Trophoblast cell (in vitro differentiated cells and primary cell): Measurements from ENCODE around the gene H6PD.

Source experiments
- DNase-seq, 2 donors: peaks; one replicate each; pipeline ENCODE4 v3.0.0-alpha.2; 2016
- H2AFZ ChIP-seq: 2 replicates; pipeline ENCODE4 v1.6.1; 2013; ENCODE audit warnings: low read length, moderate library complexity, mild to moderate bottlenecking; ENCODE audit not compliant: insufficient read depth, poor library complexity
- H2AK5ac ChIP-seq: 2 replicates; pipeline ENCODE4 v1.6.1; 2013; ENCODE audit warnings: mild to moderate bottlenecking, low read length
- H2BK120ac ChIP-seq: 2 replicates; pipeline ENCODE4 v1.6.1; 2013; ENCODE audit warnings: low read length, mild to moderate bottlenecking, moderate library complexity; ENCODE audit not compliant: insufficient read depth, poor library complexity
- H2BK12ac ChIP-seq: 2 replicates; pipeline ENCODE4 v1.6.1; 2013; ENCODE audit warnings: mild to moderate bottlenecking, low read length, moderate library complexity
- H2BK5ac ChIP-seq: 2 replicates; pipeline ENCODE4 v1.6.1; 2013; ENCODE audit warnings: low read length, low read depth, moderate library complexity, mild to moderate bottlenecking; ENCODE audit not compliant: poor library complexity
- H3K14ac ChIP-seq: 2 replicates; pipeline ENCODE4 v1.6.1; 2013; ENCODE audit warnings: mild to moderate bottlenecking, low read length
- H3K18ac ChIP-seq: 2 replicates; pipeline ENCODE4 v1.6.1; 2013; ENCODE audit warnings: mild to moderate bottlenecking, low read length
- H3K23ac ChIP-seq: 2 replicates; pipeline ENCODE4 v1.6.1; 2013; ENCODE audit warnings: low read length
- H3K27ac ChIP-seq: 2 replicates; pipeline ENCODE4 v1.5.1; 2013; ENCODE audit warnings: low read depth, mild to moderate bottlenecking, inconsistent platforms, low read length, moderate library complexity
- H3K27me3 ChIP-seq: 2 replicates; pipeline ENCODE4 v1.6.1; 2013; ENCODE audit warnings: inconsistent platforms, mild to moderate bottlenecking, low read length, moderate library complexity; ENCODE audit not compliant: insufficient read depth
- H3K36me3 ChIP-seq, 2 experiments: 1 replicate in 1 of 2; 2 replicates in 1 of 2; pipeline ENCODE4 v1.6.1; 2013; ENCODE audit warnings: low read length in 2 of 2, mild to moderate bottlenecking in 2 of 2, moderate library complexity in 1 of 2; ENCODE audit not compliant: insufficient read depth in 2 of 2, control insufficient read depth in 1 of 2
- H3K4ac ChIP-seq: 2 replicates; pipeline ENCODE4 v1.6.1; 2013; ENCODE audit warnings: low read depth, mild to moderate bottlenecking, low read length, moderate library complexity
- H3K4me1 ChIP-seq, 2 experiments: 1 replicate in 1 of 2; 2 replicates in 1 of 2; pipeline ENCODE4 v1.6.1; 2013; ENCODE audit warnings: low read length in 2 of 2, mild to moderate bottlenecking in 2 of 2, moderate library complexity in 1 of 2; ENCODE audit not compliant: insufficient read depth in 2 of 2, control insufficient read depth in 1 of 2
- H3K4me2 ChIP-seq: 2 replicates; pipeline ENCODE4 v1.6.1; 2013; ENCODE audit warnings: inconsistent platforms, mild to moderate bottlenecking, low read length, moderate library complexity
- H3K4me3 ChIP-seq: 2 replicates; pipeline ENCODE4 v1.5.1; 2013; ENCODE audit warnings: mild to moderate bottlenecking, low read depth, low read length, inconsistent platforms
- H3K79me1 ChIP-seq: one replicate; pipeline ENCODE4 v1.6.1; 2013; ENCODE audit warnings: low read length
- H3K79me2 ChIP-seq: 2 replicates; pipeline ENCODE4 v1.6.1; 2013; ENCODE audit warnings: low read length, mild to moderate bottlenecking; ENCODE audit not compliant: control insufficient read depth, insufficient read depth, poor library complexity
- H3K9ac ChIP-seq: 2 replicates; pipeline ENCODE4 v1.6.1; 2013; ENCODE audit warnings: mild to moderate bottlenecking, low read length
- H3K9me3 ChIP-seq: 2 replicates; pipeline ENCODE4 v1.6.1; 2013; ENCODE audit warnings: low read depth, mild to moderate bottlenecking, control low read depth, inconsistent platforms, low read length; ENCODE audit not compliant: insufficient read depth
- H4K12ac ChIP-seq: 2 replicates; pipeline ENCODE4 v1.6.1; 2013; ENCODE audit warnings: low read depth, mild to moderate bottlenecking, low read length, moderate library complexity
- H4K8ac ChIP-seq: 2 replicates; pipeline ENCODE4 v1.6.1; 2013; ENCODE audit warnings: low read depth, mild to moderate bottlenecking, low read length, moderate library complexity
- H4K91ac ChIP-seq: one replicate; pipeline ENCODE4 v1.6.1; 2013; ENCODE audit warnings: low read depth, mild to moderate bottlenecking, low read length, moderate library complexity
- WGBS: extraction: QIAGEN DNeasy Blood & Tissue Kit; methylation state at CpG from one replicate; pipeline ENCODE4 v1.1.7; 2013; ENCODE audit warnings: missing lambda C conversion rate; ENCODE audit not compliant: insufficient read length, insufficient coverage; ENCODE audit errors: extremely low coverage; 5-methylcytosine and 5-hydroxymethylcytosine counted together

Gene H6PD

DNA sequence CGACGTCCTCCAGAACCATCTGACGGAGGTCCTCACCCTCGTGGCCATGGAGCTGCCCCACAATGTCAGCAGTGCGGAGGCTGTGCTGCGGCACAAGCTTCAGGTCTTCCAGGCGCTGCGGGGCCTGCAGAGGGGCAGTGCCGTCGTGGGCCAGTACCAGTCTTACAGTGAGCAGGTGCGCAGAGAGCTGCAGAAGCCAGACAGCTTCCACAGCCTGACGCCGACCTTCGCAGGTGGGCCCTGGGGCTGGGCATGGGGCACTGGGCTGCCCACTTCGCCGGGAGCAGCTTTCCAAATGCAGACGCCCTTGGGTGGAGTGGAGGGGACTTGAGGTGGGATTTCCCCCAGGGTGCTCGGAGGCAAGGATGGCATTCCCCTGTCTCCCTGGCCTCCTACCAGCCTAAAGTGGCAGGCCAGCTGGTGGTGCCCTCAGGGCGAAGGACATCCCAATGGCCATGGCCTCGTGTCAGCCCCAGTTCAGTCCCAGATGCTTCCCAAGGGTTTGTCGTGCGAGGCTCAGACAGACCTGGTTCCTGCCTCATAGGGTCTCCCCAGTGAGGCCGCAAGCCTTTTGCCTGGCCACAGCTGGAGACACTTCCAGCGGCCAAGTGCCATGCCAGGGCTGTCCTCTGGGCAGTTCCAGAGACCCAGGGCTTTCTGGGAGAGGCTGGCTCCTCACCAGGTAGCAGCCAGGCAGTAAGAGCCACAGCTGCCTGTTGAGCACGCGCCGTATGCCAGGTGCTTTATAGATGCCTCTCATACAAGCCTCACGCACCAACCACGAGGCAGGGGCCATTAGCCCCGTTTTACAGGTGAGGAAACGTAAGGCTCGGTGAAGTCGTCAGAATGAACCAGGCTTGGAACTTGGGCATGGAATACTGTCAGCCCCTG, 27.8 kb downstream of the H6PD start:
- Histone ChIP-seq H3K18ac (no peak overlapping the region), H2AFZ (no peak overlapping the region), H4K12ac (no peak overlapping the region), H3K4ac (no peak overlapping the region), H3K27ac (no peak overlapping the region), H2BK12ac (no peak overlapping the region), H3K9me3 (peaks cover 2% of the 10 kb centered on the region), H4K8ac (no peak overlapping the region), H4K91ac (no peak overlapping the region), H3K4me3 (no peak overlapping the region), H3K79me2 (no peaks in the 10 kb centered on the region), H3K4me1 (peaks cover 0 to 2% of the 10 kb centered on the region in 2 experiments), H3K36me3 (peaks cover 6 to 16% of the 10 kb centered on the region in 2 experiments), H3K27me3 (no peaks in the 10 kb centered on the region), H2BK5ac (no peak overlapping the region), H2AK5ac (no peak overlapping the region), H3K14ac (no peak overlapping the region), H3K4me2 (no peak overlapping the region), H3K23ac (no peak overlapping the region), H3K9ac (no peak overlapping the region), H3K79me1 (no peaks in the 10 kb centered on the region), H2BK120ac (no peak overlapping the region)
- DNase-seq, result no peak
- no CpG with 5 or more reads among the region's 33 CpGs for WGBS

DNA sequence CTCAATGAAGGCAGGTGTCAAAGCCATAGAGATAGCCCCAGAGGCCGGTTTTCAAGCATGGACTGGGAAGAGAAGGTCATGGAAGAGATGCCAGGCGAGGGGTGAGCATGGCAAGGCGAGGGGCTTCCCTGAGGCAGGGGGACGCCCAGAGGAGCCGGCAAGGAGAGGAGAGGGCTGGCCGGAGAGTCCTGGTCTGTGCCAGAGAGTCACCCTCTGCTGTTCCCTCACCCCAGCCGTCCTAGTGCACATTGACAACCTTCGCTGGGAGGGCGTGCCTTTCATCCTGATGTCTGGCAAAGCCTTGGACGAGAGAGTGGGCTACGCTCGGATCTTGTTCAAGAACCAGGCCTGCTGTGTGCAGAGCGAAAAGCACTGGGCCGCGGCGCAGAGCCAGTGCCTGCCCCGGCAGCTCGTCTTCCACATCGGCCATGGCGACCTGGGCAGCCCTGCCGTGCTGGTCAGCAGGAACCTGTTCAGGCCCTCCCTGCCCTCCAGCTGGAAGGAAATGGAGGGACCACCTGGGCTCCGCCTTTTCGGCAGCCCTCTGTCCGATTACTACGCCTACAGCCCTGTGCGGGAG, 28.8 kb downstream of the H6PD start:
- no peak overlapping the region for H3K9ac ChIP-seq
- no peaks in the 10 kb centered on the region for H3K27me3 ChIP-seq
- no peak overlapping the region for H2BK120ac ChIP-seq
- H3K9me3 ChIP-seq, result peaks cover 2% of the 10 kb centered on the region
- no peak for DNase-seq
- no peak overlapping the region for H2BK12ac ChIP-seq
- H3K4me1 ChIP-seq, result peaks cover 0 to 2% of the 10 kb centered on the region in 2 experiments
- WGBS, result no CpG with 5 or more reads among the region's 26 CpGs
- H3K23ac ChIP-seq, result no peak overlapping the region
- no peak overlapping the region for H3K4me3 ChIP-seq
- no peak overlapping the region for H2AFZ ChIP-seq
- H3K4ac ChIP-seq, result no peak overlapping the region
- no peak overlapping the region for H4K91ac ChIP-seq
- peaks cover 6 to 16% of the 10 kb centered on the region in 2 experiments for H3K36me3 ChIP-seq
- no peak overlapping the region for H4K8ac ChIP-seq
- no peak overlapping the region for H2BK5ac ChIP-seq
- no peaks in the 10 kb centered on the region for H3K79me1 ChIP-seq
- no peak overlapping the region for H3K27ac ChIP-seq
- no peaks in the 10 kb centered on the region for H3K79me2 ChIP-seq
- no peak overlapping the region for H4K12ac ChIP-seq
- no peak overlapping the region for H3K4me2 ChIP-seq
- no peak overlapping the region for H3K14ac ChIP-seq
- H2AK5ac ChIP-seq, result no peak overlapping the region
- no peak overlapping the region for H3K18ac ChIP-seq

DNA sequence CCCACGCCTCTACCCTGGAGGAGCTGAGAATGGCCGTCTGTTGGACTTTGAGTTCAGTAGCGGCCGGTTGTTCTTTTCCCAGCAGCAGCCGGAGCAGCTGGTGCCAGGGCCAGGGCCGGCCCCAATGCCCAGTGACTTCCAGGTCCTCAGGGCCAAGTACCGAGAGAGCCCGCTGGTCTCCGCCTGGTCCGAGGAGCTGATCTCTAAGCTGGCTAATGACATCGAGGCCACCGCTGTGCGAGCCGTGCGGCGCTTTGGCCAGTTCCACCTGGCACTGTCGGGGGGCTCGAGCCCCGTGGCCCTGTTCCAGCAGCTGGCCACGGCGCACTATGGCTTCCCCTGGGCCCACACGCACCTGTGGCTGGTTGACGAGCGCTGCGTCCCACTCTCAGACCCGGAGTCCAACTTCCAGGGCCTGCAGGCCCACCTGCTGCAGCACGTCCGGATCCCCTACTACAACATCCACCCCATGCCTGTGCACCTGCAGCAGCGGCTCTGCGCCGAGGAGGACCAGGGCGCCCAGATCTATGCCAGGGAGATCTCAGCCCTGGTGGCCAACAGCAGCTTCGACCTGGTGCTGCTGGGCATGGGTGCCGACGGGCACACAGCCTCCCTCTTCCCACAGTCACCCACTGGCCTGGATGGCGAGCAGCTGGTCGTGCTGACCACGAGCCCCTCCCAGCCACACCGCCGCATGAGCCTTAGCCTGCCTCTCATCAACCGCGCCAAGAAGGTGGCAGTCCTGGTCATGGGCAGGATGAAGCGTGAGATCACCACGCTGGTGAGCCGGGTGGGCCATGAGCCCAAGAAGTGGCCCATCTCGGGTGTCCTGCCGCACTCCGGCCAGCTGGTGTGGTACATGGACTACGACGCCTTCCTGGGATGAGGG, 29.7 kb downstream of the H6PD start:
- WGBS, result no CpG with 5 or more reads among the region's 50 CpGs

DNA sequence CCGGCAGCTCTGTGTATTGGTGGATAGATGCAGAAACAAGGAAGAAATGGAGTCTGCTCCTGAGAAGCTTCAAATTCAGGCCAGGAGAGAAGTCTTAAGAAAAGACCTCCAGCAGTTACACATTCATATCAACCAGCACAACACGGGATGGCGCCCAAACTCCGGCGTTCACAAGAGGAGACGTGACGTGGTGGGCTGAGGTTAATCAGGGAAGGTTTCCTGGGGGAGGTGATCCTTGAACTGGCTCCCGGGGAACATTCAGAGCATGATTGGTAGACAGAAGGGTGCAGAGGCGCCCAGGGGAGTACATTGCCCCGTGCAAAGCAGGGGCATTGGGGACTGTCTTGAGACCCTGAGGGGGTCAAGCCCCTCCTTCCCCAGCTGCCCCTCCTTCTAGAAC, 30.5 kb downstream of the H6PD start:
- Histone ChIP-seq H3K4me1 (peaks cover 0 to 2% of the 10 kb centered on the region in 2 experiments), H3K4me2 (no peak overlapping the region), H3K14ac (no peak overlapping the region), H3K9me3 (peaks cover under 1% of the 10 kb centered on the region), H3K23ac (no peak overlapping the region), H2BK5ac (no peak overlapping the region), H3K36me3 (peaks cover 6 to 16% of the 10 kb centered on the region in 2 experiments), H2BK120ac (no peak overlapping the region), H4K91ac (no peak overlapping the region), H3K9ac (no peak overlapping the region), H2BK12ac (no peak overlapping the region), H4K12ac (no peak overlapping the region), H3K27ac (no peak overlapping the region), H3K4ac (no peak overlapping the region), H3K4me3 (no peak overlapping the region), H3K27me3 (no peaks in the 10 kb centered on the region), H2AK5ac (no peak overlapping the region), H3K18ac (no peak overlapping the region), H3K79me2 (no peaks in the 10 kb centered on the region), H4K8ac (no peak overlapping the region), H2AFZ (no peak overlapping the region), H3K79me1 (no peaks in the 10 kb centered on the region)
- no peak for DNase-seq
- WGBS, result no CpG with 5 or more reads among the region's 10 CpGs

More for the DNA sequence above, 29.7 kb downstream of the H6PD start:
- no peaks in the 10 kb centered on the region for H3K79me2 ChIP-seq
- peak overlapping the region; percentile 28 for H3K4me3 ChIP-seq
- H3K14ac ChIP-seq, result no peak overlapping the region
- no peaks in the 10 kb centered on the region for H3K79me1 ChIP-seq
- no peak overlapping the region for H3K4ac ChIP-seq
- H3K36me3 ChIP-seq, result peaks cover 6 to 16% of the 10 kb centered on the region in 2 experiments
- no peak overlapping the region for H2AK5ac ChIP-seq
- no peak overlapping the region for H4K12ac ChIP-seq
- no peak overlapping the region for H4K8ac ChIP-seq
- no peak for DNase-seq
- H3K9ac ChIP-seq, result no peak overlapping the region
- H3K9me3 ChIP-seq, result peaks cover 2% of the 10 kb centered on the region
- H3K27ac ChIP-seq, result no peak overlapping the region
- no peak overlapping the region for H2BK120ac ChIP-seq
- H3K4me2 ChIP-seq, result no peak overlapping the region
- H3K18ac ChIP-seq, result no peak overlapping the region
- H4K91ac ChIP-seq, result no peak overlapping the region
- peaks cover 0 to 2% of the 10 kb centered on the region in 2 experiments for H3K4me1 ChIP-seq
- H3K23ac ChIP-seq, result no peak overlapping the region
- no peak overlapping the region for H2BK5ac ChIP-seq
- H2AFZ ChIP-seq, result no peak overlapping the region
- H3K27me3 ChIP-seq, result no peaks in the 10 kb centered on the region
- no peak overlapping the region for H2BK12ac ChIP-seq
